Activated T-cell treated with anti-CD3 and anti-CD28 coated beads, Interleukin-2, amount 50 U/mL, for 1 hour (primary cell): Measurements from ENCODE around the gene TRIO.
"Not testable (repeated sequence)": the region's sequence is repeated elsewhere in the genome, so short reads cannot be mapped to it uniquely, and the experiment has no call there.

Experiments used
- DNase-seq: peaks from one replicate; pipeline ENCODE4 v3.0.0-alpha.2; 2020

The TRIO gene

DNA sequence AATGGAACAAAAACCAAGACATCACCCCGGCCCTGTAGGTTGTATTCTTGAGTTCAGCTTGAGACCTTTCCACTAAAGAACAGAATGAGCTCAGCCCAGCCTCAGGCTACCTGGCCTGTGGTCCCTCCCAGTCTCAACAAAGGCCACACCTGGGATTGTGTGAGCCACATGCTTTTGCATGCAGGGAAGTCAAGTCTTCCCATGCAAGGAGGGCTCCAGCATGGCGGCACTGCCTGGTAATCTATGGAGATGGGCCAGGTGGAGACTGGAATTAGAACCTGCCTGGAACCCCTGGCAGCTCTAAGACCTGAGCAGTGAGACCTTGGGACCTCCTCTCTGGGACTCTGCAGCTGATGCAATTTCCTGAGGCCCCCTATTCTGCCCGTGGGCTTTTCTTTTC, 389.0 kb downstream of the TRIO start:
- no peak for DNase-seq

DNA sequence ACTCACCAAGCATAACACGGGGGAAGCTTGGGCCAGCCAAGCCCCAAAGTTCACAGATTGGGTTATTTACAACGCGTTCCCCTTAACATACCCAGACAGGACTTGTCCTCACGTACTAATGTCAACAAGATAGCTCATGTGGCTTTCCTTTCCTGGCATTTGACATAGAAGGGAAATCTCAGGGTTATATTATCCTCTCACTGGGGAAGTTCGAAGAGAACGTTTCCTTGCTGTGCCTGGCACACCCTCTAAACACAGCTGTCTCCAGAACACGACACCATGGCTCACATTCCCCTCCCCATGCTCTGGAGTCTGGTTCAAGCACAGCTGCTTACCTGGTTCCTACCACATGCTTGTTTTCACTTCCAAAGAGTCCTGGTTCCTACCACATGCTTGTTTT, 391.6 kb downstream of the TRIO start:
- no peak for DNase-seq

GRCh38 chr5:14545308-14545707, 402.2 kb downstream of the TRIO start:
- no peak for DNase-seq

DNA sequence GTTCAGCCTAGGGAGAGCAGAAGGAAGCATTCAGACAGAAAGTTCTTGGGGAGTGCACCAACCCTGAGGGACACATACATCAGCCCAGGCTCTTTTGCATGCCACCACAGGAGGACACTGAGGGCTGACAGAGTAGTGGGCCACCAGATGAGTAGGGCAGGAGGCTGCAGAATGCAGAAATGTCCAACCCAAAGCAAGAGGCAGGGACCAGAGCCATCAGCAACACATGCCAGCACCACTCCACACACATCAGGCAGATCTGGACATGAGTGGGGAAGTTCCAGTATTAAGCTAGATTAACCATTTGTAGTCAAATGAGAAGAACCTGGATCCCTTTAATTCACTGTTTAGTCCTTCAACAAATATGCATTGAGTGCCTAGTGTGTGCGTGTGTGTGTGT, 402.7 kb downstream of the TRIO start:
- no peak for DNase-seq

DNA sequence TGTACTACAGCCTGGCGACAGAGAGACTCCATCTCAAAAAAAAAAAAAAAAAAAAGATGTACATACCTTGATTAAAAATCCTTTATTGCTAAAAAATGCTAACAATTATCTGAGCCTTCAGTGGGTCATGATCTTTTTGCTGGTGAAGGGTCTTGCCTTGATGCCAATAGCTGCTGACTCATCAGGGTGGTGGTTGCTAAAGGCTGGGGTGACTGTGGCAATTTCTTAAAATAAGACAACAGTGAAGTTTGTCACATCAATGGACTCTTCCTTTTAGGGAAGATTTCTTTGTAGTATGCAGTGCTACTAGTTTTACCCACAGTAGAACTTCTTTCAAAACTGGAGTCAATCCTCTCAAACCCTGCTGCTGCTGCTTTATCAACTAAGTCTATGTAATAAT, 404.5 kb downstream of the TRIO start:
- DNase-seq, result no peak

- DNase-seq, result no peak
Observed at GRCh38 chr5:14551211-14551610, 408.1 kb downstream of the TRIO start.

GRCh38 chr5:14552017-14552416, 408.9 kb downstream of the TRIO start:
- DNase-seq, result no peak

DNA sequence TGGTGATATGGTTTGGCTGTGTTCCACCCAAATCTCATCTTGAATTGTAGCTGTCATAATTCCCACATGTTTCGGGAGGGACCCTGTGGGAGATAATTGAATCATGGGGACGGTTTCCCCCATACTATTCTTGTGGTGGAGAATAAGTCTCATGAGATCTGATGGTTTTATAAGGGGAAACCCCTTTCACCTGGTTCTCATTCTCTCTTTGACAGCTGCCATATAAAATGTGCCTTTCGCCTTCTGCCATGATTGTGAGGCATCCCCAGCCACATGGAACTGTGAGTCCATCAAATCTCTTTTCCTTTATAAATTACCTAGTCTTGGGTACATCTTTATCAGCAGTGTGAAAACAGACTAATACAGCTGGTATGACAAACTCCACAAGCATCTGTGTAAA, 411.1 kb downstream of the TRIO start:
- not testable (repeated sequence) for DNase-seq

DNA sequence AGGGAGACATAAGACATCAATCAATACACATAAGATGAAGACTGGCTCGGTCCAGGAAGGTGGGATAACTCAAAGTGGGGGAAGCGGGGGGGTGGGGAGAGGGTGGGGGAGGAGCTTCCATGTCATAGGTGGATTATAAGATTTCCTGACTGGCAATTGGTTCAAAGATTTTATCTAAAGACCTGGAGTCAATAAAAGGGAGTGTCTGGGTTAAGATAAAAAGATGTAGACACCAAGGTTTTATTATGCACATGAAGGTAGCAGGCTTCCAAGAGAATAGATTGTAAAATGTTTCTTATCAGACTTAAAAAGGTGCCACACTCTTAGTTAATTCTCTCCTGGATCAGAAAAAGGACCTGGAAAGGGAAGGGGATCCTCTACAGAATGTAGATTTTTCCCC, 412.9 kb downstream of the TRIO start:
- DNase-seq, result no peak

GRCh38 chr5:14557203-14557770, 414.1 kb downstream of the TRIO start:
- DNase-seq, result no peak

DNA sequence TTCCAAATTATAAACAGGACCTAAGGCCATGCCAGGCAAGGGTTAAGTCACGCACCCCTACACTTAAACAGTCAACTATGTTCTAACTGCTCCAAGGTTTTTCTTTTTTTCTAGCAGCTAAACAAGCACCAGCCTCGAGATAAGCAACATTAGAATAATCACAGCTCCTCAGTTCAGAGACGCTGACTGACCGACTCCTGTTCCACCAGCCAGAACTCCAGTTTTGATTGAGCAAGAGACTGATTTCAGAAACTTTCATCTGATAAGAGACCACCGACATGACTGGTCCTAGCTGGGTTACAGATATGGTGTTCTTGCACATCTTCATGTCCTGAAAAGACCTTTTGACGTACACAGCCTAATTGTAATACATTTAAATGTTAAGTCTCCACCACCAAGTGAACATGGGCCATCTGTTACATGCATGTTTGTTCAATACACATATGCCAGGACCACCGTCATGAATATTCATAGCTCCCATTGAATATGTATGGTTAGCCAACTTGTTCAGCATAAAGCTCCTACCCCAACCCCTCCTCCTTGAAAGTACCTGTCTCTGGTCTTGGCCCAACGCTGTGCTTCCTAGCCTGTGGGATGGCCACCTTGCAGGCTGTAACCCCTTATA, 414.8 kb downstream of the TRIO start:
- DNase-seq, result no peak
